A673 (cell line): ENCODE results near the gene GLI3. TPM values are rescaled to one million over a fixed set of nuclear protein-coding genes. Genes with fewer than 3 reads are reported as not detected.
A peak's percentile ranks its signal among the peaks of the same experiment; 100 is the strongest.

Experiments
- BruUV-seq: library from RNA; stranded (reverse); fragments of 400-500 nt; replicated peaks from 2 replicates; lab custom pipeline; 2021; lab: Mats Ljungman, UMichigan
- CTCF ChIA-PET: fragments of 300-600 bp; sonication (Branson Sonifier 250); formaldehyde crosslinking; loops from one replicate; lab custom pipeline; 2022; ENCODE audit warnings: antibody characterized with exemption; lab: Charles Lee
- POLR2A ChIA-PET: fragments of 300-600 bp; sonication (Branson Sonifier 250); formaldehyde crosslinking; loops from one replicate; lab custom pipeline; 2022; ENCODE audit warnings: antibody characterized with exemption; ENCODE audit not compliant: low non-redundant PET; lab: Charles Lee
- DNase-seq: peaks from one replicate; pipeline ENCODE4 v3.0.0-alpha.2; 2015; ENCODE audit warnings: low spot score
- H3K27ac ChIP-seq: fragments of 200-600 bp; sonication (generic); 2 replicates; pipeline ENCODE4 v1.5.1; 2016; ENCODE audit warnings: mixed run types, low read depth, mild to moderate bottlenecking, mixed read lengths, antibody characterized with exemption, low read length; ENCODE audit not compliant: poor library complexity, severe bottlenecking
- H3K27me3 ChIP-seq: fragments of 200-600 bp; sonication (generic); replicated peaks from 2 replicates; pipeline ENCODE4 v1.6.1; 2017; ENCODE audit warnings: mixed run types, low read depth, mild to moderate bottlenecking, mixed read lengths, antibody characterized with exemption, low read length; ENCODE audit not compliant: insufficient read depth, poor library complexity
- H3K36me3 ChIP-seq: fragments of 200-600 bp; sonication (generic); 2 replicates; pipeline ENCODE4 v1.6.1; 2016; ENCODE audit warnings: mixed run types, mild to moderate bottlenecking, mixed read lengths, antibody characterized with exemption, low read length; ENCODE audit not compliant: insufficient read depth, poor library complexity, severe bottlenecking
- H3K4me1 ChIP-seq: fragments of 200-600 bp; sonication (generic); 2 replicates; pipeline ENCODE4 v1.6.1; 2017; ENCODE audit warnings: mixed run types, mild to moderate bottlenecking, mixed read lengths, antibody characterized with exemption, low read length; ENCODE audit not compliant: insufficient read depth, poor library complexity, severe bottlenecking
- H3K4me3 ChIP-seq: fragments of 200-600 bp; sonication (generic); 2 replicates; pipeline ENCODE4 v1.5.1; 2016; ENCODE audit warnings: low read depth, mixed run types, mild to moderate bottlenecking, mixed read lengths, low read length; ENCODE audit not compliant: poor library complexity, severe bottlenecking
- H3K9me3 ChIP-seq: fragments of 200-600 bp; sonication (generic); 2 replicates; pipeline ENCODE4 v1.6.1; 2016; ENCODE audit warnings: mixed run types, low read depth, mild to moderate bottlenecking, mixed read lengths, antibody characterized with exemption, low read length; ENCODE audit not compliant: poor library complexity, severe bottlenecking
- EZH2 ChIP-seq: fragments of 200-600 bp; sonication (generic); IDR thresholded peaks from 2 replicates; pipeline ENCODE4 v1.6.1; 2017; ENCODE audit warnings: borderline replicate concordance, low read depth, mild to moderate bottlenecking, mixed read lengths, antibody characterized with exemption, low read length; ENCODE audit not compliant: poor library complexity, severe bottlenecking
- intact Hi-C: fragments of 100-400 bp; cut with micrococcal nuclease; formaldehyde crosslinking; loops from one replicate; pipeline ENCODE4 v1.10.0; 2022; ENCODE audit not compliant: unreplicated experiment
- total RNA-seq: library from RNA; stranded (reverse); gene quantifications from 2 replicates; pipeline ENCODE4 v1.2.3, GENCODE V29; 2021
- TF ChIP-seq, protein P1 (sequence below): fragments of 300-800, 200-600 bp; sonication (generic); conservative IDR thresholded peaks from 2 replicates; pipeline ENCODE4 v1.5.1; 2017; ENCODE audit warnings: low read depth, mild to moderate bottlenecking, antibody characterized with exemption, low read length, moderate library complexity, mixed read lengths

The GLI3 gene
- total RNA-seq, 1 experiment from 2014 or later: 52.6 TPM

DNA sequence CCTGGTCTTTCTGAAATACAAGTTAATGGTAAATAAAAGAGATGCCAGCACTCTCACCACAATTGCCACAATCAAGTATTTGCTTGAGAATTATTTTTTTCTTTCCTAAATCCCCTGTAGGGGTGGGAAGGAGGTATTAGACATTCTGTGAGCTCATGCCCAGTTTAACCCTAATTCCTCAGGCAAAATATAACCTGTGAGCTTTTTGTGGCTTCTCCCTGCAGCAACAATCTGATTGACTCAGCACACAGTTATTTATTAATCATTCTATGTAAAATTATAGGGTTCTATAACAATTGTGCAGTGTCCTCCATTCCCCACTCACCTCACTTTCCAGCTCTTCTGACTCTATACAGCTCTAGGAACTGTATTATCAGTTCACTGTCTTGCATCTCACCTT lies 66.3 kb downstream of the GLI3 start:
- DNase-seq: no peak
- BruUV-seq: no TSS peak
- CTCF ChIA-PET: no interaction called here
- intact Hi-C loops: no loop called here
- POLR2A ChIA-PET: interaction anchor here (0.5 to 0.6 kb wide), 2 partner anchors 1348 to 1849 kb away, joined by 4 read pairs; no protein-coding TSS in a partner anchor
- Histone ChIP-seq H3K9me3 (no peaks in the 10 kb centered on the region), H3K27me3 (no peaks in the 10 kb centered on the region), H3K4me3 (no peak overlapping the region), H3K4me1 (peaks cover 19% of the 10 kb centered on the region), H3K36me3 (no peaks in the 10 kb centered on the region), H3K27ac (no peak overlapping the region)
- TF ChIP-seq EZH2: no peak
- TF ChIP-seq, protein P1, sequence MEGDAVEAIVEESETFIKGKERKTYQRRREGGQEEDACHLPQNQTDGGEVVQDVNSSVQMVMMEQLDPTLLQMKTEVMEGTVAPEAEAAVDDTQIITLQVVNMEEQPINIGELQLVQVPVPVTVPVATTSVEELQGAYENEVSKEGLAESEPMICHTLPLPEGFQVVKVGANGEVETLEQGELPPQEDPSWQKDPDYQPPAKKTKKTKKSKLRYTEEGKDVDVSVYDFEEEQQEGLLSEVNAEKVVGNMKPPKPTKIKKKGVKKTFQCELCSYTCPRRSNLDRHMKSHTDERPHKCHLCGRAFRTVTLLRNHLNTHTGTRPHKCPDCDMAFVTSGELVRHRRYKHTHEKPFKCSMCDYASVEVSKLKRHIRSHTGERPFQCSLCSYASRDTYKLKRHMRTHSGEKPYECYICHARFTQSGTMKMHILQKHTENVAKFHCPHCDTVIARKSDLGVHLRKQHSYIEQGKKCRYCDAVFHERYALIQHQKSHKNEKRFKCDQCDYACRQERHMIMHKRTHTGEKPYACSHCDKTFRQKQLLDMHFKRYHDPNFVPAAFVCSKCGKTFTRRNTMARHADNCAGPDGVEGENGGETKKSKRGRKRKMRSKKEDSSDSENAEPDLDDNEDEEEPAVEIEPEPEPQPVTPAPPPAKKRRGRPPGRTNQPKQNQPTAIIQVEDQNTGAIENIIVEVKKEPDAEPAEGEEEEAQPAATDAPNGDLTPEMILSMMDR: no peak

- Histone ChIP-seq H3K36me3 (no peaks in the 10 kb centered on the region), H3K27me3 (no peaks in the 10 kb centered on the region), H3K9me3 (no peaks in the 10 kb centered on the region), H3K4me3 (no peak overlapping the region), H3K4me1 (peaks cover 22% of the 10 kb centered on the region), H3K27ac (no peak overlapping the region)
- no TSS peak for BruUV-seq
- ChIA-PET POLR2A (no interaction called here), CTCF (interaction anchor here (0.6 kb wide), 1 partner anchor 51 kb away, joined by 3 read pairs; no protein-coding TSS in a partner anchor)
- intact Hi-C loops: no loop called here
- no peak for TF ChIP-seq EZH2
- TF ChIP-seq, protein P1: no peak
- no peak for DNase-seq
Observed at GRCh38 chr7:42168512-42168911, 68.5 kb downstream of the GLI3 start.

DNA sequence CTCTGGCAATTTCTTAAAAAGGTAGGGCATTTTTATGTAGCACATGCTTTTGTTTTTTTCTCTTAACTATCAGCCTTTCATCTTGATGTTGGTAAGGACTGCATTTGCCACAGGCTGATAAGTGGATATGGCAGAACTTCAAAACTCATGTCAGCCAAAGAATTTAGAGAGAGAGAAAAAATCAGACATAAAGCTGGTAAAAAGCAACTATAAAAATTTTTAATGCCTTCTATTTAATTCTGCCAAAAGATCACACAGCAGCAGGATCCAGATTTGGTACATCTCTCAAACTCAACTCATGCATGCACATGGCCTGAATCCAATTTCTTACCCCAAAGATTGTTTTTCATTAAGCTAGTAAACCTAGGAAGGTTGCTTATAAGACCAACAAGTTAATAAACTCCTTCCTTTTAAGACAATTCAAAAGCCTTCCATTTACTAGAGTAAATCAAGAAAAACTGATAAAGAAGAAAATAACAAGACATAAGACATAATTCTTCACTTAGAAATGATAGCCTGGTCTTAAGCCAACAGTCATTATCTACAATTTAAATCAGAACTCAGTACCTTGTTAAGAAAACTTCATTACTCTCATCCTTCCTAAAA lies 69.3 kb downstream of the GLI3 start:
- no TSS peak for BruUV-seq

More for the DNA sequence above, 69.3 kb downstream of the GLI3 start:
- H3K4me3 ChIP-seq: no peak overlapping the region
- no peaks in the 10 kb centered on the region for H3K36me3 ChIP-seq
- H3K9me3 ChIP-seq: no peaks in the 10 kb centered on the region
- POLR2A ChIA-PET: no interaction called here
- DNase-seq: peak; percentile 35
- TF ChIP-seq, protein P1: no peak
- no peak for TF ChIP-seq EZH2
- H3K27ac ChIP-seq: peak overlapping the region; percentile 1
- peaks cover 25% of the 10 kb centered on the region for H3K4me1 ChIP-seq
- intact Hi-C loops: no loop called here
- CTCF ChIA-PET: no interaction called here
- no peaks in the 10 kb centered on the region for H3K27me3 ChIP-seq
